ENCODE data around the gene FNDC1.

- TF ChIP-seq POLR2A (IDR thresholded peaks at IDR 0.05), result no peak
- no peak for TF ChIP-seq CTCF (IDR thresholded peaks at IDR 0.05)
Measured at GRCh38 chr6:159172091-159172491, 2.9 kb downstream of the FNDC1 start.
